ENCODE measurements around the gene SLC29A2. TPM values are rescaled to one million over a fixed set of nuclear protein-coding genes. Genes with fewer than 3 reads are reported as not detected.

SLC29A2 gene
- polyA plus RNA-seq, 1 experiment = 0.16 TPM

DNA sequence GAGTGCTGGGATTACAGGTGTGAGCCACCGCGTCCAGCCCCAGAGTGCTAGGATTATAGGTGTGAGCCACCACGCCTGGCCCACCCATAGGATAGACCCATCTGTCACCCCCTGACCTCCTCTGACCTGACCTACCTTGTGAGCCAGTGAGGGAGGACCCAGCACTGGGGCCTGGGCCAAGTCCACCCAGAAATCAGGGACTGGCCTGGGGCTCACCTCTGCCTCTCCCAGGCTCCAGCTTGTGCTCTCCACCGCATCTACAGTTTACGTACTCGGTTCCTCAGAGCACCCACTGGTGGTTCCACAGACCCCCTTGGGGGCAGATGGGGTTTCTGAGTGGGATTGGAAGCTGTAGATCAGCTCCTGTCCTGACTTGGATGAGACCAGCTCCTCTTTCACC is 6.4 kb downstream of the SLC29A2 start:
- TF ChIP-seq, protein P1, sequence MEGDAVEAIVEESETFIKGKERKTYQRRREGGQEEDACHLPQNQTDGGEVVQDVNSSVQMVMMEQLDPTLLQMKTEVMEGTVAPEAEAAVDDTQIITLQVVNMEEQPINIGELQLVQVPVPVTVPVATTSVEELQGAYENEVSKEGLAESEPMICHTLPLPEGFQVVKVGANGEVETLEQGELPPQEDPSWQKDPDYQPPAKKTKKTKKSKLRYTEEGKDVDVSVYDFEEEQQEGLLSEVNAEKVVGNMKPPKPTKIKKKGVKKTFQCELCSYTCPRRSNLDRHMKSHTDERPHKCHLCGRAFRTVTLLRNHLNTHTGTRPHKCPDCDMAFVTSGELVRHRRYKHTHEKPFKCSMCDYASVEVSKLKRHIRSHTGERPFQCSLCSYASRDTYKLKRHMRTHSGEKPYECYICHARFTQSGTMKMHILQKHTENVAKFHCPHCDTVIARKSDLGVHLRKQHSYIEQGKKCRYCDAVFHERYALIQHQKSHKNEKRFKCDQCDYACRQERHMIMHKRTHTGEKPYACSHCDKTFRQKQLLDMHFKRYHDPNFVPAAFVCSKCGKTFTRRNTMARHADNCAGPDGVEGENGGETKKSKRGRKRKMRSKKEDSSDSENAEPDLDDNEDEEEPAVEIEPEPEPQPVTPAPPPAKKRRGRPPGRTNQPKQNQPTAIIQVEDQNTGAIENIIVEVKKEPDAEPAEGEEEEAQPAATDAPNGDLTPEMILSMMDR (IDR thresholded peaks at IDR 0.05; ENCODE audit: low read depth, low read length) = no peak
- ChIA-PET CTCF (interaction anchor here (1.1 to 1.3 kb wide), 2 partner anchors 21 to 30 kb away, joined by 5 to 6 read pairs; no protein-coding TSS in a partner anchor), POLR2A (no interaction called here)
- Histone ChIP-seq H3K4me3 (ENCODE audit: low read depth, low read length) (no peak overlapping the region), H3K27ac (ENCODE audit: low read depth, low read length) (no peak overlapping the region), H3K27me3 (ENCODE audit: control insufficient read depth, insufficient read depth, low read length) (peaks cover 2% of the 10 kb centered on the region), H3K9me3 (ENCODE audit: control insufficient read depth, insufficient read depth, low read length) (no peaks in the 10 kb centered on the region)
- no peak for DNase-seq (ENCODE audit: low read depth, low spot score)

DNA sequence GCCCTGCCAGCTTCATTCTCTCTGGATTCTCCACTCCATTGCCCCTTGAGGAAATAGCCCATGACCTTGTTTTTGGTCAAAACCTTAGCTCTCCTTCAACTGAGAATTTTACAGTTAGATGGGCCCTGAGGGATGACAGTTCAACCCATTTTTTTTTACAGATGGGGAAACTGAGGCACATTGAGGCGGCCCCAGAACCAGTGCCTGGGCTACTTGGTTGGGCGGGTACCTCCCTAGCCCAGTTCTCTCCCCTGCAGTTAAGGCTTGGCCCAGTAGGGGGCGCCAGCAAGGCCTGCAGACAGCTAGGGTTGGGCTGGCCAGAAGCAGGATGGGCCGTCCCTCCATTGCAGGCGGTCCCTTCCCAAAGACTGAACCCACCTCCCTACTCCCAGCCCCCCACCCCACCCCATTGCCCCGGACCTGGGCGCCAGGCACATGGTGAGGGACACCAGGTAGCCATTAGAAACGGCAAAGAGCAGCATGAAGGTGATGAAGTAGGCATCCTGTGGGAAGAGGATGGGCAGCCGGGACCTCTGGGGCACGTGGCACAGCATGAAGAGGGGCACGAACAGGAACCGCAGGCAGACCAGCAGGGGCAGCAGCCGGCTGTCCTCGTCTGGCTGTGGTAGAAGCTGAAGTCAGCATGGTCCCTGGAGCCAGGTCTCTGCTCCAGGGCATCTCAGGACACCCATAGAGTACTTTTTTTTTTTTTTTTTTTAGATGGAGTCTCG is 7.6 kb downstream of the SLC29A2 start:
- POLR2A ChIA-PET = interaction anchor here (0.5 kb wide), 1 partner anchor 21 kb away, joined by 3 read pairs; no protein-coding TSS in a partner anchor
- no peaks in the 10 kb centered on the region for H3K9me3 ChIP-seq (ENCODE audit: control insufficient read depth, insufficient read depth, low read length)
- H3K4me3 ChIP-seq (ENCODE audit: low read depth, low read length) = no peak overlapping the region
- TF ChIP-seq, protein P1 (IDR thresholded peaks at IDR 0.05; ENCODE audit: low read depth, low read length) = peak; percentile 61
- no peak overlapping the region for H3K27ac ChIP-seq (ENCODE audit: low read depth, low read length)
- CTCF ChIA-PET = interaction anchor here (0.5 to 1.5 kb wide), 9 partner anchors 10 to 79 kb away, joined by 3 to 5 read pairs (median 3); partner anchors contain the start of gene NPAS4
- peaks cover 2% of the 10 kb centered on the region for H3K27me3 ChIP-seq (ENCODE audit: control insufficient read depth, insufficient read depth, low read length)
- DNase-seq (ENCODE audit: low read depth, low spot score) = no peak

DNA sequence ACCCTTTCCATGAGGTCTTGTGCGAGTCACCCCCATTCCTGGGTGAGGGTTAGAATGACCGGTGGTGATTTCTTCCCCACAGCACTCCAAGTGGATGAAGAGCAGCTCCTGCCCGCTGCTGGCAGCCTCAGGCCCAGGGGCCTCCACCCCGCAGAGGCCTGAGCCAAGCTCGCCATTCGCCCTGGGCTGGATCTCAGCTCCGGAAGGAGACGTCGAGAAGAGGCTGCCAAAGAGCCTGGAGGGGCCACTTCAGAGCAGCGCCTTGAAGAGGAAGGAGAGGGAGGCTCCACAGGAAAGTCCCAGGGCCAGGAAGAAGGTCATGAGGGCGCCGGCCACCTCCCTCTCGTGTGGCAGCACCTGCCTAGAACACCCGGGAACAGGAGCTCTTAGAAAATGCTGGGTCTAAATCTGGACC is 8.4 kb downstream of the SLC29A2 start:
- Histone ChIP-seq H3K4me3 (ENCODE audit: low read depth, low read length) (no peak overlapping the region), H3K27ac (ENCODE audit: low read depth, low read length) (no peak overlapping the region), H3K9me3 (ENCODE audit: control insufficient read depth, insufficient read depth, low read length) (no peaks in the 10 kb centered on the region), H3K27me3 (ENCODE audit: control insufficient read depth, insufficient read depth, low read length) (peaks cover 2% of the 10 kb centered on the region)
- ChIA-PET POLR2A (no interaction called here), CTCF (interaction anchor here (0.5 to 1.5 kb wide), 9 partner anchors 9 to 78 kb away, joined by 3 to 5 read pairs (median 3); partner anchors contain the start of gene NPAS4)
- DNase-seq (ENCODE audit: low read depth, low spot score) = no peak
- TF ChIP-seq, protein P1 (IDR thresholded peaks at IDR 0.05; ENCODE audit: low read depth, low read length) = no peak

DNA sequence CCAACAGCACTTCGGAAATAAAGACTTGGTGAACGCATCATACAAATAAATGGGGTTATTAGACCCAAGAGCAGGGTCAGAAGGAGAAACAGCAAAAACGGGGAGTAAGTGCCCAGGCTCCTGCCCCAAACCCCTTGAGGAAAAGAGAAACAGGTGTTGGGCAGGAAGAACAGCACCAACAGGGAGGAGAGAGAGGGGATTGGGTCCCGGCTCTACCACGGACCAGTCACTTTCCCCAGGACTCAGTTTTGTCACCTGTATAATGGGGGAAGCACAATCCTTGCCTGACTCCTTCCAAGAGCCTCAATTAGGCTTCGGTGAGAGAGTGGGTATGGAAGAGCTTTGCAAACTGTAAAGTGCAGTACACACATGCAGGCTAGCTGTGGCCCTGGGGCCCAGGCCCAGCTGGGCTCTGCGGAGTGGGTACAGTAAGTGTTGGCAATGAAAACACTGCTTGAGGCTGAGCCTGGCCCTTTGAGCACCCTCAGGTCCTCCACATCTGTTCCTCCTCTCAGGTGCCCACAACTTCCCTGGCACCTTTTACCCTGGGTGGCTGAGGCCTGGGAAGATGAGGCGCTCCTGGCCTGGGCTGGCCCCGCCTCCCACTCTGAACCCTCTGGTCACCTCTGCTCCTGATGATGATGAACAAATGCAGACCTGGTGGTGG is 8.9 kb downstream of the SLC29A2 start:
- peaks cover 2% of the 10 kb centered on the region for H3K27me3 ChIP-seq (ENCODE audit: control insufficient read depth, insufficient read depth, low read length)
- POLR2A ChIA-PET = no interaction called here
- no peak overlapping the region for H3K27ac ChIP-seq (ENCODE audit: low read depth, low read length)
- no peak for DNase-seq (ENCODE audit: low read depth, low spot score)
- H3K9me3 ChIP-seq (ENCODE audit: control insufficient read depth, insufficient read depth, low read length) = no peaks in the 10 kb centered on the region
- TF ChIP-seq, protein P1 (IDR thresholded peaks at IDR 0.05; ENCODE audit: low read depth, low read length) = no peak
- no peak overlapping the region for H3K4me3 ChIP-seq (ENCODE audit: low read depth, low read length)
- CTCF ChIA-PET = interaction anchor here (1.0 to 1.5 kb wide), 4 partner anchors 18 to 59 kb away, joined by 3 to 5 read pairs (median 4); partner anchors contain the start of gene NPAS4
